Measurements from ENCODE around the gene F7. TPM values are rescaled to one million over a fixed set of nuclear protein-coding genes. Genes with fewer than 3 reads are reported as not detected.
"Not testable (repeated sequence)": the region's sequence is repeated elsewhere in the genome, so short reads cannot be mapped to it uniquely, and the experiment has no call there.

Gene F7
- total and polyA plus RNA-seq, 2 donors (not counting 3 experiments of a cell fraction or from before 2014, with no cell fraction given): not detected

- H3K9ac ChIP-seq (replicated peaks; ENCODE audit: extremely low read depth, insufficient read depth, low read length): no peak overlapping the region
- H3K9me3 ChIP-seq (replicated peaks; ENCODE audit: control insufficient read depth, insufficient read depth, low read length): no peaks in the 10 kb centered on the region
- no peak overlapping the region for H3K4me3 ChIP-seq (replicated peaks in 1 of 3; ENCODE audit: insufficient read depth in 1 of 3, low read depth in 1 of 3, low read length in 3 of 3)
- POLR2A ChIA-PET: no interaction called here
- no peaks in the 10 kb centered on the region for H3K9me1 ChIP-seq (replicated peaks; ENCODE audit: control insufficient read depth, extremely low read depth, insufficient read depth, low read length)
- dilution Hi-C loops (cut with MboI; ENCODE audit: extremely low pct_ligation_motif_present, low sequenced_read_pairs) (no loop called here), intact Hi-C loops (cut with micrococcal nuclease) (no loop called here)
- no TSS peak for BruUV-seq (replicated peaks)
- DNase-seq (ENCODE audit: low read depth, low spot score) (no peak), FAIRE-seq (no peak)
- no peaks in the 10 kb centered on the region for H3K4me1 ChIP-seq (ENCODE audit: control insufficient read depth, extremely low read depth, insufficient read depth, low read length)
- H3K4me2 ChIP-seq (ENCODE audit: insufficient read depth, low read length): no peak overlapping the region
- no peak for TF ChIP-seq MAX (IDR thresholded peaks at IDR 0.05; ENCODE audit: insufficient read depth, insufficient read length)
- TF ChIP-seq EZH2 (IDR thresholded peaks at IDR 0.05; ENCODE audit: borderline replicate concordance, low read depth, low read length, severe bottlenecking): no peak
- no peak for TF ChIP-seq POLR2A (IDR thresholded peaks at IDR 0.05; ENCODE audit: low read depth, low read length)
- no peak for TF ChIP-seq GATA2 (IDR thresholded peaks at IDR 0.05; ENCODE audit: insufficient read depth, insufficient read length, low read depth, low read length)
- no peak for TF ChIP-seq FOS (IDR thresholded peaks at IDR 0.05; ENCODE audit: borderline replicate concordance, insufficient read depth, low read length)
- no peak for TF ChIP-seq JUN (IDR thresholded peaks at IDR 0.05; ENCODE audit: borderline replicate concordance, insufficient read depth, insufficient read length, low read depth)
- no peak for TF ChIP-seq MYC (IDR thresholded peaks at IDR 0.05; ENCODE audit: low read depth, low read length)
- no peak for TF ChIP-seq CTCF (IDR thresholded peaks at IDR 0.05; ENCODE audit: extremely low read depth in 1 of 2, insufficient read depth in 1 of 2, low read depth in 1 of 2, low read length in 2 of 2)
- TF ChIP-seq POLR2AphosphoS5 (IDR thresholded peaks at IDR 0.05; ENCODE audit: insufficient read depth, low read depth, low read length): no peak
- CTCF ChIA-PET: no interaction called here
- no peak overlapping the region for H3K27ac ChIP-seq (ENCODE audit: insufficient read depth, low read depth, low read length)
- no peaks in the 10 kb centered on the region for H3K27me3 ChIP-seq (ENCODE audit: control insufficient read depth in 2 of 2, insufficient read depth in 2 of 2, low read length in 2 of 2)
- H4K20me1 ChIP-seq (replicated peaks; ENCODE audit: control insufficient read depth, extremely low read depth, insufficient read depth, low read length): no peaks in the 10 kb centered on the region
- no peak overlapping the region for H2AFZ ChIP-seq (ENCODE audit: low read depth, low read length)
- H3K36me3 ChIP-seq (ENCODE audit: control insufficient read depth in 2 of 2, extremely low read depth in 1 of 2, insufficient read depth in 2 of 2, low read length in 2 of 2): no peaks in the 10 kb centered on the region
- no peaks in the 10 kb centered on the region for H3K79me2 ChIP-seq (ENCODE audit: control insufficient read depth, insufficient read depth, low read length)
These were observed 48.5 kb upstream of the F7 start for GRCh38 chr13:113057084-113057483.

- POLR2A ChIA-PET; H3K27me3 ChIP-seq (ENCODE audit: control insufficient read depth in 2 of 2, insufficient read depth in 2 of 2, low read length in 2 of 2); H3K4me3 ChIP-seq (replicated peaks in 1 of 3; ENCODE audit: insufficient read depth in 1 of 3, low read depth in 1 of 3, low read length in 3 of 3); H3K36me3 ChIP-seq (ENCODE audit: control insufficient read depth in 2 of 2, extremely low read depth in 1 of 2, insufficient read depth in 2 of 2, low read length in 2 of 2); H3K9me3 ChIP-seq (replicated peaks; ENCODE audit: control insufficient read depth, insufficient read depth, low read length); BruUV-seq (replicated peaks); dilution Hi-C loops (cut with MboI; ENCODE audit: extremely low pct_ligation_motif_present, low sequenced_read_pairs); H3K9me1 ChIP-seq (replicated peaks; ENCODE audit: control insufficient read depth, extremely low read depth, insufficient read depth, low read length); DNase-seq (ENCODE audit: low read depth, low spot score); H3K27ac ChIP-seq (ENCODE audit: insufficient read depth, low read depth, low read length); intact Hi-C loops (cut with micrococcal nuclease); H4K20me1 ChIP-seq (replicated peaks; ENCODE audit: control insufficient read depth, extremely low read depth, insufficient read depth, low read length); H3K4me2 ChIP-seq (ENCODE audit: insufficient read depth, low read length); FAIRE-seq; H3K79me2 ChIP-seq (ENCODE audit: control insufficient read depth, insufficient read depth, low read length); H2AFZ ChIP-seq (ENCODE audit: low read depth, low read length); CTCF ChIA-PET; H3K9ac ChIP-seq (replicated peaks; ENCODE audit: extremely low read depth, insufficient read depth, low read length); H3K4me1 ChIP-seq (ENCODE audit: control insufficient read depth, extremely low read depth, insufficient read depth, low read length): not testable (repeated sequence)
These were observed 48.0 kb upstream of the F7 start for GRCh38 chr13:113057559-113057958.
